Large intestine (tissue), 3 donors: Measurements from ENCODE around the gene IL17C. TPM values are rescaled to one million over a fixed set of nuclear protein-coding genes. Genes with fewer than 3 reads are reported as not detected.

ENCODE experiments used
- DNase-seq, 2 donors: peaks; one replicate each; pipeline versions ENCODE4 v3.0.0 to v3.0.0-alpha.2; 2013
- H3K27ac ChIP-seq: one replicate; pipeline ENCODE4 v1.5.1; 2013; ENCODE audit warnings: low read length
- H3K27me3 ChIP-seq: 2 replicates; pipeline ENCODE4 v1.6.1; 2013; ENCODE audit warnings: low read length; ENCODE audit not compliant: control insufficient read depth, insufficient read depth
- H3K36me3 ChIP-seq: 2 replicates; pipeline ENCODE4 v1.6.1; 2013; ENCODE audit warnings: low read length; ENCODE audit not compliant: control insufficient read depth, insufficient read depth
- H3K4me1 ChIP-seq: one replicate; pipeline ENCODE4 v1.6.1; 2013; ENCODE audit warnings: low read length; ENCODE audit not compliant: control insufficient read depth, insufficient read depth
- H3K4me3 ChIP-seq: one replicate; pipeline ENCODE4 v1.5.1; 2013; ENCODE audit warnings: low read length
- H3K9me3 ChIP-seq: one replicate; pipeline ENCODE4 v1.6.1; 2013; ENCODE audit warnings: mild to moderate bottlenecking, low read depth, low read length, moderate library complexity; ENCODE audit not compliant: control insufficient read depth
- WGBS: methylation state at CpG from one replicate; pipeline ENCODE4 v1.1.5; 2013; ENCODE audit warnings: low lambda C conversion rate; ENCODE audit not compliant: insufficient coverage; 5-methylcytosine and 5-hydroxymethylcytosine counted together
- polyA plus RNA-seq: library from polyadenylated mRNA; unstranded; fragments of 120-200 nt; gene quantifications from one replicate; pipeline ENCODE4 v1.2.1, GENCODE V29; 2013

Gene IL17C
- polyA plus RNA-seq, 1 donor: not detected

GRCh38 chr16:88645941-88646340 is 7.6 kb downstream of the IL17C start:
- no CpG with 5 or more reads among the region's 23 CpGs for WGBS
- H3K27ac ChIP-seq: no peak overlapping the region
- peaks cover under 1% of the 10 kb centered on the region for H3K27me3 ChIP-seq
- DNase-seq: no peak
- peaks cover 17% of the 10 kb centered on the region for H3K36me3 ChIP-seq
- no peak overlapping the region for H3K4me3 ChIP-seq
- H3K9me3 ChIP-seq: peaks cover 12% of the 10 kb centered on the region
- peaks cover 14% of the 10 kb centered on the region for H3K4me1 ChIP-seq

GRCh38 chr16:88646345-88647034 is 8.1 kb downstream of the IL17C start:
- peaks cover 17% of the 10 kb centered on the region for H3K36me3 ChIP-seq
- peaks cover 12% of the 10 kb centered on the region for H3K9me3 ChIP-seq
- H3K4me1 ChIP-seq: peaks cover 19% of the 10 kb centered on the region
- no CpG with 5 or more reads among the region's 28 CpGs for WGBS
- no peaks in the 10 kb centered on the region for H3K27me3 ChIP-seq
- no peak overlapping the region for H3K4me3 ChIP-seq
- no peak for DNase-seq
- H3K27ac ChIP-seq: no peak overlapping the region

- Histone ChIP-seq H3K4me1 (peaks cover 22% of the 10 kb centered on the region), H3K27me3 (no peaks in the 10 kb centered on the region), H3K36me3 (peaks cover 17% of the 10 kb centered on the region), H3K9me3 (peaks cover 12% of the 10 kb centered on the region), H3K27ac (no peak overlapping the region), H3K4me3 (no peak overlapping the region)
- no peak for DNase-seq
- WGBS: no CpG with 5 or more reads among the region's 22 CpGs
Measured at GRCh38 chr16:88647178-88648070, 9.1 kb downstream of the IL17C start.

- no CpG with 5 or more reads among the region's 20 CpGs for WGBS
- Histone ChIP-seq H3K27ac (peak overlapping the region; percentile 66), H3K27me3 (no peaks in the 10 kb centered on the region), H3K4me3 (peak overlapping the region; percentile 81), H3K9me3 (peaks cover 9% of the 10 kb centered on the region), H3K36me3 (peaks cover 18% of the 10 kb centered on the region), H3K4me1 (peaks cover 22% of the 10 kb centered on the region)
- DNase-seq: no peak
Measured at GRCh38 chr16:88649195-88649923, 11.0 kb downstream of the IL17C start.

GRCh38 chr16:88649924-88650748 is 11.8 kb downstream of the IL17C start:
- Histone ChIP-seq H3K36me3 (peaks cover 26% of the 10 kb centered on the region), H3K27me3 (no peaks in the 10 kb centered on the region), H3K27ac (peak overlapping the region; percentile 66), H3K9me3 (peaks cover 9% of the 10 kb centered on the region), H3K4me1 (peaks cover 22% of the 10 kb centered on the region), H3K4me3 (peak overlapping the region; percentile 81)
- WGBS: no CpG with 5 or more reads among the region's 37 CpGs
- DNase-seq: peak in 1 of 2 donors; percentile 72

GRCh38 chr16:88650749-88651275 is 12.4 kb downstream of the IL17C start, which contains the start of gene CYBA:
TSS of gene CYBA (minus strand) at chr16:88651053. CDS start at chr16:88651013, 40 bp downstream.
- Histone ChIP-seq H3K27me3 (no peaks in the 10 kb centered on the region), H3K36me3 (peaks cover 28% of the 10 kb centered on the region), H3K9me3 (peaks cover 4% of the 10 kb centered on the region), H3K27ac (peak within 1 kb of the TSS; percentile 70), H3K4me1 (peaks cover 22% of the 10 kb centered on the region), H3K4me3 (peak within 1 kb of the TSS; percentile 81)
- peak; percentile 55 to 82 for DNase-seq
- WGBS: no CpG with 5 or more reads among the region's 41 CpGs

- H3K27ac ChIP-seq: peak overlapping the region; percentile 70
- no CpG with 5 or more reads among the region's 24 CpGs for WGBS
- no peaks in the 10 kb centered on the region for H3K27me3 ChIP-seq
- DNase-seq: peak; percentile 70 to 91
- H3K4me1 ChIP-seq: peaks cover 22% of the 10 kb centered on the region
- H3K36me3 ChIP-seq: peaks cover 28% of the 10 kb centered on the region
- peak overlapping the region; percentile 81 for H3K4me3 ChIP-seq
- peaks cover 3% of the 10 kb centered on the region for H3K9me3 ChIP-seq
Measured at GRCh38 chr16:88651276-88651988, 13.1 kb downstream of the IL17C start.

GRCh38 chr16:88651989-88652761 is 13.8 kb downstream of the IL17C start:
- H3K9me3 ChIP-seq: no peaks in the 10 kb centered on the region
- no peak for DNase-seq
- WGBS: no CpG with 5 or more reads among the region's 29 CpGs
- H3K36me3 ChIP-seq: peaks cover 34% of the 10 kb centered on the region
- H3K4me3 ChIP-seq: no peak overlapping the region
- H3K27me3 ChIP-seq: no peaks in the 10 kb centered on the region
- peak overlapping the region; percentile 53 for H3K27ac ChIP-seq
- peaks cover 22% of the 10 kb centered on the region for H3K4me1 ChIP-seq

GRCh38 chr16:88652762-88653063 is 14.3 kb downstream of the IL17C start:
- Histone ChIP-seq H3K27ac (no peak overlapping the region), H3K9me3 (no peaks in the 10 kb centered on the region)
- DNase-seq: no peak

More at GRCh38 chr16:88652762-88653063, 14.3 kb downstream of the IL17C start:
- Histone ChIP-seq H3K36me3 (peaks cover 37% of the 10 kb centered on the region), H3K4me1 (peaks cover 22% of the 10 kb centered on the region), H3K4me3 (no peak overlapping the region), H3K27me3 (no peaks in the 10 kb centered on the region)
- WGBS: no CpG with 5 or more reads among the region's 8 CpGs
